H1 (cell line): ENCODE data around the gene HDAC8. TPM values are rescaled to one million over a fixed set of nuclear protein-coding genes. Genes with fewer than 3 reads are reported as not detected.

ENCODE experiments used
- ASH2L ChIP-seq: fragments of 200-600, 300-600 bp; sonication (generic); IDR thresholded peaks from one replicate; pipeline ENCODE4 v1.7.1; 2017; ENCODE audit warnings: low read length
- BCL11A ChIP-seq, 2 experiments: IDR thresholded peaks; one replicate each; pipeline ENCODE4 v1.6.1; 2011; ENCODE audit warnings: low read depth in 2 of 2, low read length in 2 of 2, mild to moderate bottlenecking in 2 of 2
- CREB1 ChIP-seq: IDR thresholded peaks from 2 replicates; pipeline ENCODE4 v1.6.1; 2012; ENCODE audit warnings: inconsistent platforms
- GTF2F1 ChIP-seq: IDR thresholded peaks from 2 replicates; pipeline ENCODE4 v1.6.1; 2012; ENCODE audit warnings: low read depth, low read length, improper control_type of control experiment, borderline replicate concordance
- HDAC6 ChIP-seq: IDR thresholded peaks from one replicate; pipeline ENCODE4 v1.7.1; 2012; ENCODE audit warnings: low read depth, mild to moderate bottlenecking, inconsistent platforms, low read length, moderate library complexity
- PHF8 ChIP-seq: fragments of 200-600 bp; sonication (generic); conservative IDR thresholded peaks from 2 replicates; pipeline ENCODE4 v1.7.1; 2012; ENCODE audit warnings: low read depth, mild to moderate bottlenecking, inconsistent platforms, low read length, moderate library complexity
- RAD21 ChIP-seq, 2 experiments: IDR thresholded peaks in 1 of 2; conservative IDR thresholded peaks in 1 of 2; 2 replicates each; pipeline ENCODE4 v1.6.1; 2011; ENCODE audit warnings: low read depth in 2 of 2, low read length in 2 of 2, improper control_type of control experiment in 1 of 2, inconsistent platforms in 1 of 2, mild to moderate bottlenecking in 1 of 2, moderate library complexity in 1 of 2
- RNF2 ChIP-seq: fragments of 200-900, 300-1000 bp; sonication (generic); IDR thresholded peaks from 2 replicates; pipeline ENCODE4 v1.7.1; 2016; ENCODE audit warnings: borderline replicate concordance, low read depth, mild to moderate bottlenecking, antibody characterized with exemption, low read length; ENCODE audit not compliant: poor library complexity, severe bottlenecking; ENCODE audit errors: missing control alignments
- polyA plus RNA-seq, 7 experiments: library from polyadenylated mRNA; depleted of rRNA in 3 of 7; stranded (reverse) in 5 of 7; unstranded in 2 of 7; fragments of >200 nt in 5 of 7; fragments of 200-250 nt in 2 of 7; gene quantifications; 1 replicate in 5 of 7; 2 replicates in 1 of 7; 4 replicates in 1 of 7; pipeline versions ENCODE4 v1.2.1 to v1.2.3, GENCODE V29; 2011 to 2013; ENCODE audit warnings: missing spikeins in 2 of 7, mixed read lengths in 2 of 7
- total RNA-seq: library from RNA; stranded (reverse); fragmentation: NEBNext Ultra II Directional; extraction: Animal tissue kit (Norgen Biotek cat#: 25700); gene quantifications from 2 replicates; pipeline ENCODE4 v1.2.1, GENCODE V29; 2021
- TF ChIP-seq, protein P1 (sequence below), 3 experiments: IDR thresholded peaks; 1 replicate in 2 of 3; 2 replicates in 1 of 3; pipeline versions ENCODE4 v1.5.1 to v1.6.1; 2011; ENCODE audit warnings: low read length in 3 of 3, mild to moderate bottlenecking in 3 of 3, inconsistent platforms in 2 of 3, low read depth in 1 of 3, moderate library complexity in 1 of 3; ENCODE audit not compliant: insufficient read depth in 1 of 3; ENCODE audit errors: control extremely low read depth in 1 of 3

Gene HDAC8
- total and polyA plus RNA-seq, 2 of the 8 experiments (the other 6 are each of a cell fraction or from before 2014, with no cell fraction given): 9.7 to 20.3 TPM

DNA sequence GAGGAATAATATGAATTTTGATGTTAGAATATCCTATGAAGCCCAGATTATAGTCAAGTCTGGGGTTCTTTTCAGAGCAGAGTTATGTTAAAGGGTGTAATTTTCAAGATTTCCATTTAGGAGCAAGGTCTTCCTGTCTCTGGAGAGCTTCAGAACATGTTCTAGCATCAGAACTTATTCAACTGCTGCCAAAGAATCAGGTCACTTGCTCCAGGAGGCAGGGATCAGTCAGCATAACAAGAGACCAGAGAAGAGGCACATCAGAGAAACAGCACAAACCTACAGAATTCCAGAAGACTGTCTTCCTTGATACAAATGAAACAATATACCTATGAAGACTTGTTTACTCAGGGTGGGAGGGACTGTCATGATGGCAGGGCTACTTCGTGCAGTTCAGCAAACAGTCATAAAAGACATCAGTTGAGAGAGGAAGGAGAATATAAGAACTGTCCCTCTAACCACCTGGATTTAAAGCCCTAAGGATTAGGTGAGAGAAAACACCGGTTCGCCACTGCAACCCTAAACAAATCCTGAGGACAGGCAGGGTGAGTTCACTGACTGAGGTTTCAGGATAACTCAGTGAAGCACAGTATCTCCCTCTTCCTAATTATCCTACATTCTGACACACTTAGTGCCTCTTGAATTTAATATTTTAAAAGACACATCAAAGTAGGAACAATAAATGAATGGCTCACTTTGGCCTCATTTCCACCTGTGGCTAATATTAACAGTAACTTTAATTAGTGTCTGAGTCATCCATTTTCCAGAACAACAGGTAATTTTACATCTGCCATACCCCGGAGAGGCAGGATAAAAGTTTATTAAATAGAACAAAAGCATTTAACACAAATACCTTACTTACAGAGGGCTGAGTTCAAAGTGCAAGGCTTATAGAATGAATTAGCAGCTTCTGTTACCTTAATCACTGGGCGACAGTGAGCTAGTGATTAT is 93.0 kb downstream of the HDAC8 start (continued):
- TF ChIP-seq, protein P1, sequence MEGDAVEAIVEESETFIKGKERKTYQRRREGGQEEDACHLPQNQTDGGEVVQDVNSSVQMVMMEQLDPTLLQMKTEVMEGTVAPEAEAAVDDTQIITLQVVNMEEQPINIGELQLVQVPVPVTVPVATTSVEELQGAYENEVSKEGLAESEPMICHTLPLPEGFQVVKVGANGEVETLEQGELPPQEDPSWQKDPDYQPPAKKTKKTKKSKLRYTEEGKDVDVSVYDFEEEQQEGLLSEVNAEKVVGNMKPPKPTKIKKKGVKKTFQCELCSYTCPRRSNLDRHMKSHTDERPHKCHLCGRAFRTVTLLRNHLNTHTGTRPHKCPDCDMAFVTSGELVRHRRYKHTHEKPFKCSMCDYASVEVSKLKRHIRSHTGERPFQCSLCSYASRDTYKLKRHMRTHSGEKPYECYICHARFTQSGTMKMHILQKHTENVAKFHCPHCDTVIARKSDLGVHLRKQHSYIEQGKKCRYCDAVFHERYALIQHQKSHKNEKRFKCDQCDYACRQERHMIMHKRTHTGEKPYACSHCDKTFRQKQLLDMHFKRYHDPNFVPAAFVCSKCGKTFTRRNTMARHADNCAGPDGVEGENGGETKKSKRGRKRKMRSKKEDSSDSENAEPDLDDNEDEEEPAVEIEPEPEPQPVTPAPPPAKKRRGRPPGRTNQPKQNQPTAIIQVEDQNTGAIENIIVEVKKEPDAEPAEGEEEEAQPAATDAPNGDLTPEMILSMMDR (IDR thresholded peaks at IDR 0.05; ENCODE audit: control extremely low read depth in 1 of 3, insufficient read depth in 1 of 3, low read depth in 1 of 3, low read length in 3 of 3): no peak
- no peak for TF ChIP-seq RNF2
- TF ChIP-seq PHF8: no peak
- TF ChIP-seq BCL11A (IDR thresholded peaks at IDR 0.05; ENCODE audit: low read depth in 2 of 2, low read length in 2 of 2): no peak
- TF ChIP-seq HDAC6: no peak
- no peak for TF ChIP-seq ASH2L
- TF ChIP-seq GTF2F1: no peak
- TF ChIP-seq RAD21 (IDR thresholded peaks at IDR 0.05 in 1 of 2, conservative IDR thresholded peaks at IDR 0.05 in 1 of 2; ENCODE audit: low read depth in 2 of 2, low read length in 2 of 2): no peak
- TF ChIP-seq CREB1: no peak
